GM13977 (cell line): ENCODE data around the gene PTPRM.

Experiments used
- DNase-seq: peaks from one replicate; pipeline ENCODE4 v3.0.0; 2012; ENCODE audit warnings: low spot score
- CTCF ChIP-seq: IDR thresholded peaks from 2 replicates; pipeline ENCODE4 v1.5.1; 2012; ENCODE audit warnings: mild to moderate bottlenecking, control low read depth; ENCODE audit not compliant: insufficient read depth; ENCODE audit errors: extremely low read depth, missing control alignments
- in situ Hi-C: fragments of 300-500 bp; cut with MboI; formaldehyde crosslinking; loops from one replicate; pipeline ENCODE4 v1.12.0; 2022; ENCODE audit warnings: low sequenced_read_pairs, low pct_unique_long_range_greater_than_20kb, mixed read lengths, inconsistent platforms; ENCODE audit not compliant: unreplicated experiment

Gene PTPRM

GRCh38 chr18:7626922-7627440, 59.9 kb downstream of the PTPRM start:
- no peak for TF ChIP-seq CTCF
- in situ Hi-C loops, result no loop called here
- DNase-seq, result no peak

- no peak for TF ChIP-seq CTCF
- in situ Hi-C loops, result no loop called here
- no peak for DNase-seq
These were observed 62.3 kb downstream of the PTPRM start for GRCh38 chr18:7629416-7629815.

- TF ChIP-seq CTCF, result no peak
- in situ Hi-C loops, result no loop called here
- DNase-seq, result no peak
These were observed 63.8 kb downstream of the PTPRM start for GRCh38 chr18:7630731-7631442.

GRCh38 chr18:7632152-7633098, 65.3 kb downstream of the PTPRM start:
- in situ Hi-C loops, result no loop called here
- no peak for DNase-seq
- no peak for TF ChIP-seq CTCF

- no peak for DNase-seq
- no peak for TF ChIP-seq CTCF
- in situ Hi-C loops, result no loop called here
These were observed 66.1 kb downstream of the PTPRM start for GRCh38 chr18:7633171-7633570.

GRCh38 chr18:7635948-7636347, 68.8 kb downstream of the PTPRM start:
- DNase-seq, result no peak
- in situ Hi-C loops, result no loop called here
- no peak for TF ChIP-seq CTCF
